B cell (primary cell): ENCODE results near the gene VANGL1.

Source experiments
- CTCF ChIP-seq: fragments of 200-600 bp; IDR thresholded peaks from one replicate; pipeline ENCODE4 v1.8.0; 2022; ENCODE audit warnings: antibody characterized with exemption, mild to moderate bottlenecking
- EZH2 ChIP-seq: IDR thresholded peaks from 2 replicates; pipeline ENCODE4 v1.6.1; 2012; ENCODE audit warnings: borderline replicate concordance, low read depth, mild to moderate bottlenecking, moderate library complexity, low read length; ENCODE audit not compliant: insufficient read depth, poor library complexity, severe bottlenecking

- TF ChIP-seq CTCF (no peak), EZH2 (no peak)
Measured at GRCh38 chr1:115722221-115722620, 80.5 kb downstream of the VANGL1 start.
